NT2/D1 (cell line): ENCODE results near the gene INSYN1.

ENCODE experiments used
- DNase-seq: peaks from one replicate; pipeline ENCODE4 v3.0.0-alpha.2; 2011; ENCODE audit warnings: low read depth, low spot score
- H3K27me3 ChIP-seq: 2 replicates; pipeline ENCODE4 v1.6.0; 2011; ENCODE audit warnings: mild to moderate bottlenecking; ENCODE audit not compliant: insufficient read length, insufficient read depth
- H3K36me3 ChIP-seq: 2 replicates; pipeline ENCODE4 v1.6.1; 2011; ENCODE audit warnings: mild to moderate bottlenecking, low read length, mixed read lengths; ENCODE audit not compliant: insufficient read depth, insufficient read length
- H3K4me1 ChIP-seq: 2 replicates; pipeline ENCODE4 v1.5.1; 2011; ENCODE audit not compliant: insufficient read depth, insufficient read length
- H3K4me3 ChIP-seq: 2 replicates; pipeline ENCODE4 v1.5.1; 2011; ENCODE audit warnings: low read depth; ENCODE audit not compliant: insufficient read length
- H3K9ac ChIP-seq: 2 replicates; pipeline ENCODE4 v1.6.0; 2011; ENCODE audit warnings: low read depth; ENCODE audit not compliant: insufficient read length
- H3K9me3 ChIP-seq: 2 replicates; pipeline ENCODE4 v1.5.1; 2011; ENCODE audit warnings: mild to moderate bottlenecking, low read length; ENCODE audit not compliant: insufficient read depth
- SUZ12 ChIP-seq: IDR thresholded peaks from 2 replicates; pipeline ENCODE4 v1.6.1; 2011; ENCODE audit not compliant: insufficient read length, insufficient read depth; ENCODE audit errors: extremely low read depth
- YY1 ChIP-seq: IDR thresholded peaks from 2 replicates; pipeline ENCODE4 v1.6.1; 2011; ENCODE audit not compliant: insufficient read length, insufficient read depth
- ZNF274 ChIP-seq: IDR thresholded peaks from 2 replicates; pipeline ENCODE4 v1.6.1; 2011; ENCODE audit warnings: mild to moderate bottlenecking, low read depth, low read length

INSYN1 gene

DNA sequence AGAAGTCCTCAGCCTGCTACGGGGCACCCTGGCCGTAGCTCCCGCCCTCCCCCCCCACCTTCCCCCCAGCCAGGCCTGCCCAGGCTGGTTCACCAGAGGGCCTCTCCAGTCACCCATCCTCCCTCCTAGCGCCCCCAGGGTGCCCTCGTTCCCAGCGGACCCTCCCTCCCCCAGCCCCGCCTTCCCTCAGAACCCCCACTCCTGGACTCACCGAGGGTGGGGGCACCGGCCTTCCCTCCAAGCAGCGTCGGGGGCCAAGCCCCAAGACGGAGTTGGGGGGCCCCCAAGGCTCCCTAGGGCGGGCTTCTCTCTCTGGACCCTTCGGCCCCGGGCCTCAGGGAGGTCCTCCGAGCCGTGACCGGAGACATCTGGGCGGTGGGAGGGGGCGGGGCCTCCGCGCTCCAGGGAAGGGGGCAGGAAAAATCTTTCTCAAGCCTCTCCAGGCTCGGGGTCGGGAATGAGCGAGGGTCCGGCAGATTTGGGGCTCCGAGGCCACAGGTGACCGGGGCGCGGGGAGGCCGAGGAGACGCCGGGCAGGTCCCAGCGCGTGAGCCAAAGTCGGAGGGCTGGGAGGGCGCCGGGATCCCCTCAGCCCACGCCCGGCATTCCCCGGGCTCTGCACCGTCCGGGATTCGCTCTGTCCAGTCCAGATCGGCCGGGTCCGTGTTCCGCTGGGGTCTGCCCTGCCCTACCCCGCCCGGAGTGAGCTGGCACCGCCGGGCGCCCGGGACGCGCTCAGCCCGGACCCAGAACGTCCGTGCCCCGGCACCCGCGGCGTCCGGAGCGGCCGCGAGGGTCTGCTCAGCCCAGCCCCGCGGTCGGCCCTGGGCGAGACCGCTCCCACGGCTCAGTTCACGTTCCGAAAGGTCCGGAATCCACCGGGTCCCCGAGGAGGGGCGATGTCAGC lies 999 bp downstream of the INSYN1 start:
- Histone ChIP-seq H3K4me1 (peaks cover 34% of the 10 kb centered on the region), H3K4me3 (peak overlapping the region; percentile 72), H3K9me3 (no peaks in the 10 kb centered on the region), H3K27me3 (no peaks in the 10 kb centered on the region), H3K36me3 (peaks cover 23% of the 10 kb centered on the region), H3K9ac (peak overlapping the region; percentile 84)
- no peak for DNase-seq
- TF ChIP-seq YY1 (no peak), SUZ12 (no peak), ZNF274 (no peak)

DNA sequence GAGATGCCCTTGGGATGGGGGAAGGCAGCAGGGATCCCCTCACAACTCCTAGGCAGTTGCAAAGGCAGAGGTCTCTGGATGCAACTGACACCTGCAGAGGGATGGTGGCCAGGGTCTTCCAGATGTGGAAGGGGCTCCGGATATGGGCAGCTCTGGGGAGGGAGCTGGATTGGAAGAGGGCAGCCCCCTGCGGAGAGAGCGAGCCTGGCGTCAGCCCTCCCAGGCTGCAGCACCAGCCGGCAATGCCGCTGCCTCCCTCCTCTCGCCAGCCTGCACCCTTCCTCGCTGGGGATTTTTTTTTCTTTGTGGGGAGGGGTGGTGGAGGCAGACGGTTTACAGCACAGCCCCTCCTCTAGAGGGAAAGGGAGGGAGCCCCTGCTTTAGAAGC lies 1.6 kb downstream of the INSYN1 start:
- no peak for DNase-seq
- Histone ChIP-seq H3K9ac (peak overlapping the region; percentile 70), H3K9me3 (no peaks in the 10 kb centered on the region), H3K4me1 (peaks cover 36% of the 10 kb centered on the region), H3K4me3 (peak overlapping the region; percentile 72), H3K36me3 (peaks cover 23% of the 10 kb centered on the region), H3K27me3 (no peaks in the 10 kb centered on the region)
- TF ChIP-seq YY1 (no peak), SUZ12 (no peak), ZNF274 (no peak)

DNA sequence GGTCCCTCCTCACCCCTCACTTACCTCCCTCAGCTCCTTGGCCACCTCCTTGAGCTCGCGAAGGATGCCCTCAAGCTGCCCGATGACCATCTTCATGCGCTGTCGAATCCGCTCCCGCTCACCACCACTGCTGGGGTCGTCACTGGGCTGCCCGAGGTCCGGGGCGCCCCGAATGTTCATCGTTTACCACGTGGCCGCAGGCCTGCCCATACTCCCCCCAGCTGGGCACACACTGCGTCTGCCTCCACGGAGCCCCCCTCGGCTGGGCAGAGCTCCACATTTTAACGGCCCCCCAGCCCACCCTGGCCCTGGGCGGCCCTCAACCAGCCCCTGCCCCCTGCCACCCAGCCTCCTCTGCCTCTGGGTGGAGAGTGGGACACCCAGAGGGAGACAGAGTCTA lies 2.2 kb downstream of the INSYN1 start:
- peaks cover 23% of the 10 kb centered on the region for H3K36me3 ChIP-seq
- H3K4me3 ChIP-seq, result no peak overlapping the region
- no peaks in the 10 kb centered on the region for H3K9me3 ChIP-seq
- H3K4me1 ChIP-seq, result peaks cover 37% of the 10 kb centered on the region
- H3K9ac ChIP-seq, result peak overlapping the region; percentile 23
- no peak for DNase-seq
- no peaks in the 10 kb centered on the region for H3K27me3 ChIP-seq
- TF ChIP-seq SUZ12 (no peak), YY1 (no peak), ZNF274 (no peak)

DNA sequence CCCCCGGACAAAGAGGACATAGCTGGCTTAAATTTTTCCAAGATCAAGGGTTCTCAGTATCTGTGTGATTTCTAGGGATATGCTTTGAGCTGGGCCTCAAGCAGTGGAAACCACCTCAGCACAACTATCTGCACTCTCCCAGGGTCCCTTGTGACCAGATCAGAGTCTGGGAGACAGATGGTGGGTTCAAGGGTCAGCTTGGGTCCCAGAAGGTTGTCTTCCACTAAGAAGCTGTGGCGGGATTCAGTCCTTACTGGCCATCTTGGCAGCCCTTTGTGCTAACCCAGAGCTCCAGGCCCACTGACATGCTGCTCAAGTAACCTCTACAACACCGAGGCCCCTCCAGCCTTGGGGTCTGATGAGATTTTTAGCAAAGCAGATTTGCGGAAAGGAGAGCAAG lies 2.7 kb downstream of the INSYN1 start:
- Histone ChIP-seq H3K27me3 (no peaks in the 10 kb centered on the region), H3K9me3 (no peaks in the 10 kb centered on the region), H3K4me3 (no peak overlapping the region), H3K36me3 (peaks cover 23% of the 10 kb centered on the region), H3K9ac (no peak overlapping the region), H3K4me1 (peaks cover 37% of the 10 kb centered on the region)
- no peak for DNase-seq
- TF ChIP-seq ZNF274 (no peak), SUZ12 (no peak)

DNA sequence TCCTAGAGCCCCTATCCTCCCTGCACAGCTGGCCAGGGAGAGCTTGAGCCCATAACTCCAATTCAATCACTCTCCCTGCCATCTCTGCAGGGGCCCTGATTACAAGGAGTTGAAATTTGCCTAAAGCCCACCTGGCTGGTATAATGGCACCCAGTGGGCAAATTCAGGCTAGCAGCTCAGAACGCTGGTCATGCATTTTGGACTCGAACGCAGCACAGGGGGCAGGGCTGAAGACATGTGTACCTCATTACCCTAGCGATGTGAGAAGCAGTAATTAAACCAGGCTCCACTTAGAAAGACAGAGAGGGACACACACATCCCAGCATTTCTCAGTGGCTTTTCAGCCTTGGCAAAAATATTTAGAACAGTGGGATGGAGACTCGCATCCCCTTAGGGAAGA lies 3.2 kb downstream of the INSYN1 start:
- H3K36me3 ChIP-seq, result peaks cover 23% of the 10 kb centered on the region
- no peak for DNase-seq
- no peaks in the 10 kb centered on the region for H3K27me3 ChIP-seq
- H3K4me1 ChIP-seq, result peaks cover 40% of the 10 kb centered on the region
- no peak overlapping the region for H3K9ac ChIP-seq
- TF ChIP-seq YY1 (no peak), ZNF274 (no peak), SUZ12 (no peak)
- no peak overlapping the region for H3K4me3 ChIP-seq
- no peaks in the 10 kb centered on the region for H3K9me3 ChIP-seq

DNA sequence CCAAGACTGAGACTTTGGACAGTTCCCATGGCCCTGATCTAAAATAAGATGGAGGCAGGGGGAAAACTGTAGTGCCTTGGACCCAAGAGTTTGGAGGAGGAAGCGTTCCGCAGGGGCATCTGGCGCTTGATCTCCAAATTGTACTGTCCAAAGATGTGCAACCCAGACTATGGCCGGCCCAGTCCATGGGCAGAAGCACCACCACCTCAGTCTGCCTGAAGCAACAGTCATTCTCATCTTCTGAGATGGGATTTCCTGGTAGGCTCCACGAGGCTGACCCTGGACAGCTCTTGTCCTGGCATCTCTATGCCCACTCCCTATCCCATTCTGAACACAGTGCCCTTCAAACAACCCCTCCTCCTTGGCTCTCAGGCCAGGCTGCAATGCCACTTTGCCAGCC lies 3.6 kb downstream of the INSYN1 start:
- no peak for TF ChIP-seq YY1
- no peak for TF ChIP-seq ZNF274
- TF ChIP-seq SUZ12, result no peak
- DNase-seq, result no peak
- H3K27me3 ChIP-seq, result no peaks in the 10 kb centered on the region
- no peak overlapping the region for H3K9ac ChIP-seq
- H3K9me3 ChIP-seq, result no peaks in the 10 kb centered on the region
- H3K4me3 ChIP-seq, result no peak overlapping the region
- H3K36me3 ChIP-seq, result peaks cover 23% of the 10 kb centered on the region
- peaks cover 41% of the 10 kb centered on the region for H3K4me1 ChIP-seq

DNA sequence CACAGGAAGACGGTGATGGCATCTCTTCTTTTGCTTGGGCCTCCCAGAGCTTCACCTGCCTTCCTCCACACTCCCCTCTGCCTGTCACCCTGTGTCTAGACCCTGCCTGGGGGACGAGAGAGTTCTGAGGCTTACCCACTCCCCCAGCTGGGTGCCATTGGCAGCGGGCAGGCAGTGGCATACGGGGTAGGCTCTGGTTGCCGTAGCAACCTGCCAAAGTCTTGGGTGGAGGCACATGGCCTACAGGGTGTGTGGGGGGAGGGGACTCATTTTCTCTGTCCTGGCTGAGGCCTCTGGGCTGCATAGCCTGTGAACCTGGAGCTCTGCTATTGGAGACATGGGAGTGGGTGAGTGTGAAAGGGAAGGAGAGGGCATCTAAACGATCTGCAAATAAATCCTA lies 4.4 kb downstream of the INSYN1 start:
- no peak for DNase-seq
- Histone ChIP-seq H3K9me3 (no peaks in the 10 kb centered on the region), H3K4me3 (no peak overlapping the region), H3K9ac (no peak overlapping the region), H3K4me1 (peaks cover 40% of the 10 kb centered on the region), H3K36me3 (peaks cover 23% of the 10 kb centered on the region), H3K27me3 (no peaks in the 10 kb centered on the region)
- TF ChIP-seq ZNF274, result no peak
- TF ChIP-seq SUZ12, result no peak
- TF ChIP-seq YY1, result no peak
